GM21529 (cell line): Measurements from ENCODE around the gene FTCD.
"Not testable (repeated sequence)": the region's sequence is repeated elsewhere in the genome, so short reads cannot be mapped to it uniquely, and the experiment has no call there.

Experiments used
- ATAC-seq: cut with Tn5 transposase; IDR thresholded peaks from one replicate; pipeline ENCODE4 v1.9.1; 2021; ENCODE audit not compliant: unreplicated experiment

FTCD gene

GRCh38 chr21:46155514-46156377 lies at the start of gene FTCD:
Gene FTCD, minus strand, starts transcription at chr21:46155579. Its CDS starts 56 bp downstream, at chr21:46155523.
- no peak for ATAC-seq

GRCh38 chr21:46205166-46205565 lies 49.8 kb upstream of the FTCD start:
- no peak for ATAC-seq

- no peak for ATAC-seq
Measured at GRCh38 chr21:46203203-46203600, 47.8 kb upstream of the FTCD start.

- no peak for ATAC-seq
Measured at GRCh38 chr21:46202592-46203202, 47.3 kb upstream of the FTCD start.

- not testable (repeated sequence) for ATAC-seq
Measured at GRCh38 chr21:46200877-46201803, 45.8 kb upstream of the FTCD start.

- no peak for ATAC-seq
Measured at GRCh38 chr21:46199436-46200373, 44.3 kb upstream of the FTCD start.

GRCh38 chr21:46196733-46197132 lies 41.4 kb upstream of the FTCD start:
- ATAC-seq = no peak

GRCh38 chr21:46195595-46196195 lies 40.3 kb upstream of the FTCD start:
- ATAC-seq = no peak

GRCh38 chr21:46194374-46195334 lies 39.3 kb upstream of the FTCD start:
- ATAC-seq = no peak

GRCh38 chr21:46193829-46194373 lies 38.5 kb upstream of the FTCD start:
- no peak for ATAC-seq

GRCh38 chr21:46191686-46192575 lies 36.6 kb upstream of the FTCD start:
- no peak for ATAC-seq

GRCh38 chr21:46191257-46191685 lies 35.9 kb upstream of the FTCD start:
- ATAC-seq = no peak

- ATAC-seq = no peak
Measured at GRCh38 chr21:46190491-46191131, 35.2 kb upstream of the FTCD start.

- no peak for ATAC-seq
Measured at GRCh38 chr21:46189959-46190490, 34.6 kb upstream of the FTCD start.

GRCh38 chr21:46189213-46189958 lies 34.0 kb upstream of the FTCD start:
- no peak for ATAC-seq
